CD4-positive, CD25-positive, alpha-beta regulatory T cell (primary cell): ENCODE data around the gene OSBPL9. TPM values are rescaled to one million over a fixed set of nuclear protein-coding genes. Genes with fewer than 3 reads are reported as not detected.
A peak's percentile ranks its signal among the peaks of the same experiment; 100 is the strongest.
"Not testable (repeated sequence)": the region's sequence is repeated elsewhere in the genome, so short reads cannot be mapped to it uniquely, and the experiment has no call there.

ENCODE experiments used
- ATAC-seq, 2 donors: fragments of 150-1000 bp; cut with Tn5 transposase; one replicate each; pipeline ENCODE4 v1.10.0; 2021; ENCODE audit warnings: low read depth in 2 of 2, moderate number of reproducible peaks in 2 of 2, moderate library complexity in 1 of 2
- DNase-seq, 3 donors: peaks; one replicate each; pipeline versions ENCODE4 v3.0.0 to v3.0.0-alpha.2; 2012 to 2022; ENCODE audit warnings: mixed read lengths in 1 of 3
- H3K27ac ChIP-seq: one replicate; pipeline ENCODE4 v1.7.0; 2013; ENCODE audit warnings: mild to moderate bottlenecking, low read length; ENCODE audit not compliant: insufficient read depth, poor library complexity, severe bottlenecking
- H3K27me3 ChIP-seq: one replicate; pipeline ENCODE4 v1.7.0; 2013; ENCODE audit warnings: low read length; ENCODE audit not compliant: control insufficient read depth, insufficient read depth
- H3K36me3 ChIP-seq: one replicate; pipeline ENCODE4 v1.7.0; 2013; ENCODE audit warnings: mild to moderate bottlenecking, low read length, moderate library complexity; ENCODE audit not compliant: control insufficient read depth, insufficient read depth
- H3K4me1 ChIP-seq: 2 replicates; pipeline ENCODE4 v1.7.0; 2013; ENCODE audit warnings: mild to moderate bottlenecking, low read length; ENCODE audit not compliant: insufficient read depth, control insufficient read depth, poor library complexity, severe bottlenecking
- H3K4me3 ChIP-seq: one replicate; pipeline ENCODE4 v1.7.0; 2013; ENCODE audit warnings: low read depth, mild to moderate bottlenecking, low read length, moderate library complexity
- H3K9me3 ChIP-seq, 2 experiments: 1 replicate in 1 of 2; 2 replicates in 1 of 2; pipeline ENCODE4 v1.7.0; 2013; ENCODE audit warnings: low read length in 2 of 2, mild to moderate bottlenecking in 1 of 2, moderate library complexity in 1 of 2; ENCODE audit not compliant: control insufficient read depth in 2 of 2
- H3K27ac Mint-ChIP-seq, 3 donors: one replicate each; pipeline ENCODE4 v1.8.0; 2020 to 2022; ENCODE audit warnings: mild to moderate bottlenecking in 3 of 3, mixed read lengths in 3 of 3, moderate library complexity in 2 of 3
- H3K27me3 Mint-ChIP-seq: one replicate; pipeline ENCODE4 v1.8.0; 2022; ENCODE audit warnings: mild to moderate bottlenecking, mixed read lengths
- H3K36me3 Mint-ChIP-seq: one replicate; pipeline ENCODE4 v1.8.0; 2020; ENCODE audit warnings: mixed read lengths
- H3K4me1 Mint-ChIP-seq, 4 donors: one replicate each; pipeline ENCODE4 v1.8.0; 2020 to 2022; ENCODE audit warnings: mixed read lengths in 4 of 4, mild to moderate bottlenecking in 1 of 4
- H3K4me3 Mint-ChIP-seq, 4 donors: one replicate each; pipeline ENCODE4 v1.8.0; 2020 to 2022; ENCODE audit warnings: mild to moderate bottlenecking in 4 of 4, mixed read lengths in 4 of 4, moderate library complexity in 3 of 4
- H3K9me3 Mint-ChIP-seq, 7 donors: one replicate each; pipeline ENCODE4 v1.8.0; 2020 to 2022; ENCODE audit warnings: mixed read lengths in 7 of 7, mild to moderate bottlenecking in 3 of 7, moderate library complexity in 2 of 7
- polyA plus RNA-seq, 4 donors: library from polyadenylated mRNA; unstranded; fragments of 300-500 nt; fragmentation: Illumina TruSeq; gene quantifications; one replicate each; pipeline ENCODE4 v1.2.3, GENCODE V29; 2021
- total RNA-seq: library from RNA; stranded (reverse); gene quantifications from one replicate; pipeline ENCODE4 v1.2.3, GENCODE V29; 2022

The OSBPL9 gene
- total and polyA plus RNA-seq, 5 donors from 2014 or later: 33.5 to 45.2 (median 40.0) TPM

GRCh38 chr1:51592711-51593110, 24.2 kb upstream of the OSBPL9 start:
- H3K27ac Mint-ChIP-seq: no peak overlapping the region
- no peaks in the 10 kb centered on the region for H3K27me3 Mint-ChIP-seq

GRCh38 chr1:51594716-51595115, 22.2 kb upstream of the OSBPL9 start:
- no peaks in the 10 kb centered on the region for H3K36me3 Mint-ChIP-seq
- Histone ChIP-seq H3K27me3 (peaks cover 3% of the 10 kb centered on the region), H3K27ac (no peak overlapping the region), H3K4me3 (no peak overlapping the region), H3K36me3 (no peaks in the 10 kb centered on the region), H3K4me1 (no peaks in the 10 kb centered on the region), H3K9me3 (no peaks in the 10 kb centered on the region)
- no peak overlapping the region for H3K27ac Mint-ChIP-seq
- H3K27me3 Mint-ChIP-seq: no peaks in the 10 kb centered on the region
- H3K9me3 Mint-ChIP-seq: no peaks in the 10 kb centered on the region
- no peaks in the 10 kb centered on the region for H3K4me1 Mint-ChIP-seq
- no peak for DNase-seq
- no peak for ATAC-seq
- H3K4me3 Mint-ChIP-seq: no peak overlapping the region

More at GRCh38 chr1:51592711-51593110, 24.2 kb upstream of the OSBPL9 start:
- DNase-seq (no peak), ATAC-seq (no peak)
- no peaks in the 10 kb centered on the region for H3K9me3 ChIP-seq
- Mint-ChIP-seq H3K4me3 (no peak overlapping the region), H3K9me3 (peaks cover 0 to 1% (median 0%) of the 10 kb centered on the region in 7 donors), H3K36me3 (no peaks in the 10 kb centered on the region), H3K4me1 (no peaks in the 10 kb centered on the region)
- no peak overlapping the region for H3K27ac ChIP-seq
- no peak overlapping the region for H3K4me3 ChIP-seq
- H3K27me3 ChIP-seq: peaks cover 3% of the 10 kb centered on the region
- H3K4me1 ChIP-seq: no peaks in the 10 kb centered on the region
- no peaks in the 10 kb centered on the region for H3K36me3 ChIP-seq

GRCh38 chr1:51600529-51600928, 16.4 kb upstream of the OSBPL9 start:
- no peaks in the 10 kb centered on the region for H3K4me1 Mint-ChIP-seq
- ATAC-seq: no peak
- H3K27ac Mint-ChIP-seq: no peak overlapping the region

GRCh38 chr1:51600965-51601364, 15.9 kb upstream of the OSBPL9 start:
- ATAC-seq (no peak), DNase-seq (no peak)
- Mint-ChIP-seq H3K27me3 (peaks cover 21% of the 10 kb centered on the region), H3K4me3 (no peak overlapping the region), H3K27ac (no peak overlapping the region), H3K9me3 (peaks cover 0 to 2% (median 0%) of the 10 kb centered on the region in 7 donors), H3K36me3 (no peaks in the 10 kb centered on the region), H3K4me1 (no peaks in the 10 kb centered on the region)
- no peaks in the 10 kb centered on the region for H3K9me3 ChIP-seq
- H3K36me3 ChIP-seq: no peaks in the 10 kb centered on the region
- no peaks in the 10 kb centered on the region for H3K27me3 ChIP-seq
- no peak overlapping the region for H3K4me3 ChIP-seq
- no peaks in the 10 kb centered on the region for H3K4me1 ChIP-seq
- H3K27ac ChIP-seq: no peak overlapping the region

More at GRCh38 chr1:51600529-51600928, 16.4 kb upstream of the OSBPL9 start:
- Histone ChIP-seq H3K27ac (no peak overlapping the region), H3K4me3 (no peak overlapping the region), H3K9me3 (no peaks in the 10 kb centered on the region), H3K4me1 (no peaks in the 10 kb centered on the region), H3K36me3 (no peaks in the 10 kb centered on the region), H3K27me3 (no peaks in the 10 kb centered on the region)
- Mint-ChIP-seq H3K4me3 (no peak overlapping the region), H3K27me3 (peaks cover 16% of the 10 kb centered on the region), H3K36me3 (no peaks in the 10 kb centered on the region), H3K9me3 (no peaks in the 10 kb centered on the region)
- no peak for DNase-seq

GRCh38 chr1:51605961-51606723, 10.8 kb upstream of the OSBPL9 start:
- Histone ChIP-seq H3K27ac (no peak overlapping the region), H3K27me3 (peaks cover 4% of the 10 kb centered on the region), H3K9me3 (no peaks in the 10 kb centered on the region), H3K4me1 (no peaks in the 10 kb centered on the region), H3K36me3 (no peaks in the 10 kb centered on the region), H3K4me3 (no peak overlapping the region)
- no peak for ATAC-seq
- H3K27me3 Mint-ChIP-seq: peaks cover 44% of the 10 kb centered on the region
- H3K4me1 Mint-ChIP-seq: peaks cover 0 to 2% (median 0%) of the 10 kb centered on the region in 4 donors
- H3K9me3 Mint-ChIP-seq: peaks cover 0 to 5% (median 0%) of the 10 kb centered on the region in 7 donors
- H3K27ac Mint-ChIP-seq: no peak overlapping the region
- H3K36me3 Mint-ChIP-seq: no peaks in the 10 kb centered on the region
- no peak overlapping the region for H3K4me3 Mint-ChIP-seq
- DNase-seq: no peak

- Histone ChIP-seq H3K36me3 (no peaks in the 10 kb centered on the region), H3K27ac (no peak overlapping the region), H3K27me3 (peaks cover 9% of the 10 kb centered on the region), H3K4me3 (no peak overlapping the region), H3K9me3 (no peaks in the 10 kb centered on the region), H3K4me1 (no peaks in the 10 kb centered on the region)
- Mint-ChIP-seq H3K27me3 (peaks cover 60% of the 10 kb centered on the region), H3K9me3 (peaks cover 0 to 5% (median 0%) of the 10 kb centered on the region in 7 donors), H3K36me3 (no peaks in the 10 kb centered on the region), H3K27ac (peak overlapping the region in 1 of 3 donors; percentile 5), H3K4me3 (peak overlapping the region in 1 of 4 donors; percentile 72), H3K4me1 (peaks cover 0 to 2% (median 0%) of the 10 kb centered on the region in 4 donors)
- DNase-seq (no peak), ATAC-seq (no peak)
Observed at GRCh38 chr1:51607681-51608095, 9.2 kb upstream of the OSBPL9 start.

- H3K4me3 ChIP-seq, H3K27ac Mint-ChIP-seq, H3K27ac ChIP-seq, H3K4me1 Mint-ChIP-seq, H3K4me3 Mint-ChIP-seq, H3K36me3 Mint-ChIP-seq, H3K36me3 ChIP-seq, DNase-seq, H3K4me1 ChIP-seq, H3K9me3 Mint-ChIP-seq, ATAC-seq, H3K9me3 ChIP-seq: not testable (repeated sequence)
- peaks cover 50% of the 10 kb centered on the region for H3K27me3 Mint-ChIP-seq
- peaks cover 11% of the 10 kb centered on the region for H3K27me3 ChIP-seq
Observed at GRCh38 chr1:51610104-51610503, 6.8 kb upstream of the OSBPL9 start.

GRCh38 chr1:51610637-51611036, 6.3 kb upstream of the OSBPL9 start:
- Mint-ChIP-seq H3K4me3 (no peak overlapping the region), H3K27ac (no peak overlapping the region), H3K4me1 (peaks cover 0 to 7% (median 3%) of the 10 kb centered on the region in 4 donors), H3K36me3 (no peaks in the 10 kb centered on the region), H3K27me3 (peaks cover 46% of the 10 kb centered on the region), H3K9me3 (peaks cover 0 to 5% (median 0%) of the 10 kb centered on the region in 7 donors)
- Histone ChIP-seq H3K4me1 (no peaks in the 10 kb centered on the region), H3K4me3 (no peak overlapping the region), H3K27me3 (peaks cover 11% of the 10 kb centered on the region), H3K9me3 (no peaks in the 10 kb centered on the region), H3K27ac (no peak overlapping the region), H3K36me3 (no peaks in the 10 kb centered on the region)
- no peak for DNase-seq
- ATAC-seq: no peak
